ENCODE measurements around the gene S100A3.

DNA sequence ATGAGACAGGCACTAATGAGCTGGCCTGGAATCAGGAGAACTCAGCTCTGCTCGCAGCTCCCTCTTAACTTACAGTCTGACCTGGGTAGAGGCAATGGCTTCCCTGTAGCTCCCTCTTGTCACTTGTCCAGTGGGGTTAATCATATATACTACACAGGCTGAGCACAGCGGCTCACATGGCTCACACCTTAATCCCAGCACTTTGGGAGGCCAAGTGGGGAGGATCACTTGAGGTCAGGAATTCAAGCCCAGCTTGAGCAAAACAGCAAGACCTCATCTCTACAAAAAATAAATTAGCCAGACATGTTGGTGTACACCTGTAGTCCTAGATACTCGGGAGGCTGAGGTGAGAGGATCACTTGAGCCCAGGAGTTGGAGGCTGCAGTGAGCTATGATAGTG, 17.4 kb downstream of the S100A3 start:
- TF ChIP-seq, protein P1, sequence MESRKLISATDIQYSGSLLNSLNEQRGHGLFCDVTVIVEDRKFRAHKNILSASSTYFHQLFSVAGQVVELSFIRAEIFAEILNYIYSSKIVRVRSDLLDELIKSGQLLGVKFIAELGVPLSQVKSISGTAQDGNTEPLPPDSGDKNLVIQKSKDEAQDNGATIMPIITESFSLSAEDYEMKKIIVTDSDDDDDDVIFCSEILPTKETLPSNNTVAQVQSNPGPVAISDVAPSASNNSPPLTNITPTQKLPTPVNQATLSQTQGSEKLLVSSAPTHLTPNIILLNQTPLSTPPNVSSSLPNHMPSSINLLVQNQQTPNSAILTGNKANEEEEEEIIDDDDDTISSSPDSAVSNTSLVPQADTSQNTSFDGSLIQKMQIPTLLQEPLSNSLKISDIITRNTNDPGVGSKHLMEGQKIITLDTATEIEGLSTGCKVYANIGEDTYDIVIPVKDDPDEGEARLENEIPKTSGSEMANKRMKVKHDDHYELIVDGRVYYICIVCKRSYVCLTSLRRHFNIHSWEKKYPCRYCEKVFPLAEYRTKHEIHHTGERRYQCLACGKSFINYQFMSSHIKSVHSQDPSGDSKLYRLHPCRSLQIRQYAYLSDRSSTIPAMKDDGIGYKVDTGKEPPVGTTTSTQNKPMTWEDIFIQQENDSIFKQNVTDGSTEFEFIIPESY (CRISPR knock-in tag; IDR thresholded peaks at IDR 0.05), result no peak
- TF ChIP-seq RARA (CRISPR knock-in tag; IDR thresholded peaks at IDR 0.05) (no peak), ZNF563 (CRISPR knock-in tag; IDR thresholded peaks at IDR 0.05) (no peak), POLR2AphosphoS5 (IDR thresholded peaks at IDR 0.05; ENCODE audit: low read depth, low read length) (no peak)
- TF ChIP-seq, protein P2, sequence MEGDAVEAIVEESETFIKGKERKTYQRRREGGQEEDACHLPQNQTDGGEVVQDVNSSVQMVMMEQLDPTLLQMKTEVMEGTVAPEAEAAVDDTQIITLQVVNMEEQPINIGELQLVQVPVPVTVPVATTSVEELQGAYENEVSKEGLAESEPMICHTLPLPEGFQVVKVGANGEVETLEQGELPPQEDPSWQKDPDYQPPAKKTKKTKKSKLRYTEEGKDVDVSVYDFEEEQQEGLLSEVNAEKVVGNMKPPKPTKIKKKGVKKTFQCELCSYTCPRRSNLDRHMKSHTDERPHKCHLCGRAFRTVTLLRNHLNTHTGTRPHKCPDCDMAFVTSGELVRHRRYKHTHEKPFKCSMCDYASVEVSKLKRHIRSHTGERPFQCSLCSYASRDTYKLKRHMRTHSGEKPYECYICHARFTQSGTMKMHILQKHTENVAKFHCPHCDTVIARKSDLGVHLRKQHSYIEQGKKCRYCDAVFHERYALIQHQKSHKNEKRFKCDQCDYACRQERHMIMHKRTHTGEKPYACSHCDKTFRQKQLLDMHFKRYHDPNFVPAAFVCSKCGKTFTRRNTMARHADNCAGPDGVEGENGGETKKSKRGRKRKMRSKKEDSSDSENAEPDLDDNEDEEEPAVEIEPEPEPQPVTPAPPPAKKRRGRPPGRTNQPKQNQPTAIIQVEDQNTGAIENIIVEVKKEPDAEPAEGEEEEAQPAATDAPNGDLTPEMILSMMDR (CRISPR knock-in tag; IDR thresholded peaks at IDR 0.05), result no peak

All from HepG2 (cell line).